ENCODE measurements around the gene IFT88.

DNA sequence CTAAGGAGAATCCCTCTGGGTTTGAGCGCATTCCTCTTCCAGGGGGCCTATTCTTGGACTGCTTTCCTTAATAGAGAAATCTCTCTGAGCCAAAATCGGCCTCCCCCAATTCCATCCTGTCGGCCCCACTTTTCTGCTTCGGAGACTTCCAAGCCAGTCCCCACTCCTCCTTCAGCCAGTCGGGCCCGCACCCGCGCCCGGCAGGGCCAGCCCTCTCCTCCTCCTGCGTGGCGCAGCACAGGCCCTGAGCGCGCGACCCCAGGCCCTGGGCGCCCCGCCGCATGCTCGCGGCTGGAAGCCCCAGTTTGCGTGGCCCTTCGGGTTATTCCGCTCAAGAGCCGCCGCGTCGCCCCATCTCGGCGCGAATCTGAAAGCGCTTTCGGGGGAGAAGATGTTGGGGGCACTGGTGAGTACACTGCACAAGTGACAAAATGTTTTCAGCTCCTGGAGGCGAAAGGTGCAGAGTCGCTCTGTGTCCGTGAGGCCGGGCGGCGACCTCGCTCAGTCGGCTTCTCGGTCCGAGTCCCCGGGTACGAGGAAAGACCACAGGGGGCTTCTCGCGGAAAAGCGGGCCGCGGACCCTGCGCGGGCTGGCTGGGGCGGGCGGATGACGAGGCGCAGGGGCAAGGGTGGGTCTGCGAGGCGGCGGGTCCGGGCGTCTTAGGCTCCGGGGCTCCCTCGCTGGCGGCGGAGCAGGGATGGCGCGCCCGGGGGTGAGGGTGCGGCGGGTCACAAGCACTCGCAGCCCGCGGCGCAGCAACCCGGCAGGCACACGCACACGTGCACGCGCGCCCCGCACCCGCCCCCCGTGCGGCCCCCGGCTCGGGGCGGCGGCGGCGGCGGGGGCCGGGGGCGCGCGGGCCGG lies 136.2 kb downstream of the IFT88 start, which contains the start of gene IL17D:
- TF ChIP-seq, protein P1, sequence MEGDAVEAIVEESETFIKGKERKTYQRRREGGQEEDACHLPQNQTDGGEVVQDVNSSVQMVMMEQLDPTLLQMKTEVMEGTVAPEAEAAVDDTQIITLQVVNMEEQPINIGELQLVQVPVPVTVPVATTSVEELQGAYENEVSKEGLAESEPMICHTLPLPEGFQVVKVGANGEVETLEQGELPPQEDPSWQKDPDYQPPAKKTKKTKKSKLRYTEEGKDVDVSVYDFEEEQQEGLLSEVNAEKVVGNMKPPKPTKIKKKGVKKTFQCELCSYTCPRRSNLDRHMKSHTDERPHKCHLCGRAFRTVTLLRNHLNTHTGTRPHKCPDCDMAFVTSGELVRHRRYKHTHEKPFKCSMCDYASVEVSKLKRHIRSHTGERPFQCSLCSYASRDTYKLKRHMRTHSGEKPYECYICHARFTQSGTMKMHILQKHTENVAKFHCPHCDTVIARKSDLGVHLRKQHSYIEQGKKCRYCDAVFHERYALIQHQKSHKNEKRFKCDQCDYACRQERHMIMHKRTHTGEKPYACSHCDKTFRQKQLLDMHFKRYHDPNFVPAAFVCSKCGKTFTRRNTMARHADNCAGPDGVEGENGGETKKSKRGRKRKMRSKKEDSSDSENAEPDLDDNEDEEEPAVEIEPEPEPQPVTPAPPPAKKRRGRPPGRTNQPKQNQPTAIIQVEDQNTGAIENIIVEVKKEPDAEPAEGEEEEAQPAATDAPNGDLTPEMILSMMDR (IDR thresholded peaks at IDR 0.05) = no peak
- TF ChIP-seq POLR2AphosphoS5 (IDR thresholded peaks at IDR 0.05) (no peak), POLR2A (IDR thresholded peaks at IDR 0.05) (no peak), EP300 (IDR thresholded peaks at IDR 0.05) (no peak)

All from stomach (tissue), 4 donors.